Endothelial cell of umbilical vein (primary cell): ENCODE measurements around the gene ITGA1. TPM values are rescaled to one million over a fixed set of nuclear protein-coding genes. Genes with fewer than 3 reads are reported as not detected.

Experiments used
- BruUV-seq: library from RNA; stranded (reverse); fragments of 400-500 nt; replicated peaks from 2 replicates; lab custom pipeline; 2021; lab: Mats Ljungman, UMichigan
- CTCF ChIA-PET: fragments of 300-600, 350-600 bp; sonication (Branson Sonifier 250); formaldehyde crosslinking; loops from one replicate; lab custom pipeline; 2021; ENCODE audit warnings: antibody characterized with exemption, inconsistent platforms; lab: Charles Lee
- POLR2A ChIA-PET: fragments of 300-600, 350-600 bp; sonication (Branson Sonifier 250); formaldehyde crosslinking; loops from one replicate; lab custom pipeline; 2021; ENCODE audit warnings: antibody characterized with exemption, inconsistent platforms; lab: Charles Lee
- DNase-seq: peaks from one replicate; pipeline ENCODE4 v3.0.0-alpha.2; 2011; ENCODE audit warnings: low read depth, low spot score
- FAIRE-seq: peaks from 2 replicates; lab custom pipeline; 2011; peaks lifted over from hg19 to GRCh38; lab: Jason Lieb, UNC
- H2AFZ ChIP-seq: 2 replicates; pipeline ENCODE4 v1.6.0; 2012; ENCODE audit warnings: low read depth, low read length, control low read depth, inconsistent platforms
- H3K27ac ChIP-seq: 2 replicates; pipeline ENCODE4 v1.5.1; 2011; ENCODE audit warnings: low read depth, mild to moderate bottlenecking, control low read depth, low read length, moderate library complexity; ENCODE audit not compliant: insufficient read depth
- H3K27me3 ChIP-seq, 2 experiments: 2 replicates each; pipeline versions ENCODE4 v1.6.0 to v1.6.1; 2011; ENCODE audit warnings: low read length in 2 of 2, mixed read lengths in 1 of 2; ENCODE audit not compliant: control insufficient read depth in 2 of 2, insufficient read depth in 2 of 2
- H3K36me3 ChIP-seq, 2 experiments: 2 replicates in 1 of 2; 3 replicates in 1 of 2; pipeline ENCODE4 v1.5.1; 2011; ENCODE audit warnings: low read length in 2 of 2, mild to moderate bottlenecking in 1 of 2, moderate library complexity in 1 of 2; ENCODE audit not compliant: control insufficient read depth in 2 of 2, insufficient read depth in 2 of 2; ENCODE audit errors: extremely low read depth in 1 of 2
- H3K4me1 ChIP-seq: 3 replicates; pipeline ENCODE4 v1.5.1; 2011; ENCODE audit warnings: mild to moderate bottlenecking, low read length; ENCODE audit not compliant: control insufficient read depth, insufficient read depth; ENCODE audit errors: extremely low read depth
- H3K4me2 ChIP-seq: 2 replicates; pipeline ENCODE4 v1.6.1; 2011; ENCODE audit warnings: low read length, control low read depth, mixed read lengths; ENCODE audit not compliant: insufficient read depth
- H3K4me3 ChIP-seq, 3 experiments: fragments of 200-600 bp in 1 of 3; sonication (generic), shearing (Covaris generic) in 1 of 3; replicated peaks in 1 of 3; 2 replicates each; pipeline ENCODE4 v1.5.1; 2011 to 2016; ENCODE audit warnings: control low read depth in 3 of 3, low read length in 3 of 3, mild to moderate bottlenecking in 2 of 3, inconsistent platforms in 1 of 3, low read depth in 1 of 3, moderate library complexity in 1 of 3; ENCODE audit not compliant: insufficient read depth in 1 of 3
- H3K79me2 ChIP-seq: 2 replicates; pipeline ENCODE4 v1.6.0; 2012; ENCODE audit warnings: low read length, inconsistent platforms; ENCODE audit not compliant: control insufficient read depth, insufficient read depth
- H3K9ac ChIP-seq: replicated peaks from 2 replicates; pipeline ENCODE3; 2011; ENCODE audit warnings: low read length, control low read depth; ENCODE audit not compliant: insufficient read depth; ENCODE audit errors: extremely low read depth
- H3K9me1 ChIP-seq: replicated peaks from 3 replicates; pipeline ENCODE4 v1.6.0; 2011; ENCODE audit warnings: mild to moderate bottlenecking, low read length; ENCODE audit not compliant: control insufficient read depth, insufficient read depth; ENCODE audit errors: extremely low read depth
- H3K9me3 ChIP-seq: replicated peaks from 2 replicates; pipeline ENCODE4 v1.5.1; 2012; ENCODE audit warnings: low read length, inconsistent platforms; ENCODE audit not compliant: control insufficient read depth, insufficient read depth
- H4K20me1 ChIP-seq: replicated peaks from 2 replicates; pipeline ENCODE3; 2011; ENCODE audit warnings: mild to moderate bottlenecking, low read length; ENCODE audit not compliant: control insufficient read depth, insufficient read depth; ENCODE audit errors: extremely low read depth
- CTCF ChIP-seq, 2 donors: IDR thresholded peaks; 1 replicate in 1 of 2; 2 replicates in 1 of 2; pipeline ENCODE4 v1.5.1; 2011; ENCODE audit warnings: low read length in 2 of 2, mild to moderate bottlenecking in 2 of 2, moderate library complexity in 2 of 2, control low read depth in 1 of 2, inconsistent platforms in 1 of 2, low read depth in 1 of 2; ENCODE audit not compliant: insufficient read depth in 1 of 2; ENCODE audit errors: extremely low read depth in 1 of 2
- EZH2 ChIP-seq: IDR thresholded peaks from 2 replicates; pipeline ENCODE4 v1.6.1; 2012; ENCODE audit warnings: borderline replicate concordance, low read depth, mild to moderate bottlenecking, moderate library complexity, low read length, inconsistent platforms; ENCODE audit not compliant: severe bottlenecking
- FOS ChIP-seq: IDR thresholded peaks from 2 replicates; pipeline ENCODE4 v1.6.1; 2011; ENCODE audit warnings: mild to moderate bottlenecking, low read length, moderate library complexity, borderline replicate concordance; ENCODE audit not compliant: insufficient read depth
- GATA2 ChIP-seq: IDR thresholded peaks from 2 replicates; pipeline ENCODE4 v1.7.0; 2011; ENCODE audit warnings: low read depth, mild to moderate bottlenecking, moderate library complexity, mixed read lengths, low read length; ENCODE audit not compliant: insufficient read length, insufficient read depth
- JUN ChIP-seq: IDR thresholded peaks from 2 replicates; pipeline ENCODE4 v1.6.1; 2011; ENCODE audit warnings: borderline replicate concordance, low read depth; ENCODE audit not compliant: insufficient read length, insufficient read depth
- MYC ChIP-seq: IDR thresholded peaks from one replicate; pipeline ENCODE4 v1.6.1; 2011; ENCODE audit warnings: mild to moderate bottlenecking, low read depth, low read length
- POLR2A ChIP-seq: IDR thresholded peaks from 2 replicates; pipeline ENCODE4 v1.6.1; 2012; ENCODE audit warnings: low read depth, mild to moderate bottlenecking, control low read depth, low read length
- POLR2AphosphoS5 ChIP-seq: IDR thresholded peaks from 2 replicates; pipeline ENCODE4 v1.6.1; 2012; ENCODE audit warnings: low read depth, mild to moderate bottlenecking, control low read depth, low read length, moderate library complexity; ENCODE audit not compliant: insufficient read depth
- dilution Hi-C: fragments of 300-500 bp; cut with MboI; formaldehyde crosslinking; loops from one replicate; pipeline ENCODE4 v1.15.0; 2019; ENCODE audit warnings: low sequenced_read_pairs; ENCODE audit not compliant: extremely low pct_ligation_motif_present
- intact Hi-C: fragments of 100-400 bp; cut with micrococcal nuclease; formaldehyde crosslinking; loops from one replicate; pipeline ENCODE4 v1.10.0; 2022
- polyA plus RNA-seq, 4 experiments: library from polyadenylated mRNA; depleted of rRNA in 3 of 4; stranded (reverse) in 3 of 4; unstranded in 1 of 4; fragments of >200 nt; gene quantifications; 2 replicates each; pipeline versions ENCODE4 v1.2.1 to v1.2.3, GENCODE V29; 2011 to 2012; ENCODE audit warnings: missing spikeins in 1 of 4
- total RNA-seq: library from RNA; stranded (reverse); gene quantifications from 2 replicates; pipeline ENCODE4 v1.2.3, GENCODE V29; 2021
- TF ChIP-seq, protein P1 (sequence below): IDR thresholded peaks from 2 replicates; pipeline ENCODE4 v1.6.1; 2011; ENCODE audit not compliant: insufficient read depth, insufficient read length

The ITGA1 gene
- total and polyA plus RNA-seq, 2 donors (not counting 3 experiments of a cell fraction or from before 2014, with no cell fraction given), result 0.65 to 1.9 TPM

DNA sequence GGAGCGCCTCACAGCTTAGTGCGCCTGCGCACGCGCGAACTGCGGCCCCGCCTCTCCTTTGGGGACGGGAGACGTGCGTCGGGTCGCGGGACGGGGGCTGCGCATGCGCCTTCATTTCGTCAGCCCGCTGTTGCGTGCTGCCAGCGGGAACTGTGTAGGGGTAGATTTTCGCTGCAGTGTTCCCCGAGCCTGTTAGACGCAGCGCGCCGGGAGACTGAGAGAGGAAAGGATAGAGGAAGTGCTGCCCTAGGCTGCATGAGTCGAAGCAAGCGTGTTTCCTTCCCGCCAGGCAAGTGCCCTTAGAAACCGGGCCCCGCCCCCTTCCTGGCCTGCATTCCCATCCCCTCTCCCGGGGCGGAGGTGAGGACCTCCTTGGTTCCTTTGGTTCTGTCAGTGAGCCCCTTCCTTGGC, 12.3 kb downstream of the ITGA1 start:
- H3K4me3 ChIP-seq, result peak overlapping the region; percentile 66 to 90 (median 69)
- H3K27ac ChIP-seq, result peak overlapping the region; percentile 57
- H3K4me1 ChIP-seq, result peaks cover 25% of the 10 kb centered on the region
- POLR2A ChIA-PET, result interaction anchor here (0.8 kb wide), 1 partner anchor 74 kb away, joined by 3 read pairs; no protein-coding TSS in a partner anchor
- no TSS peak for BruUV-seq
- H2AFZ ChIP-seq, result peak overlapping the region; percentile 0
- FAIRE-seq (peak; percentile 82), DNase-seq (peak; percentile 96)
- peak overlapping the region; percentile 91 for H3K4me2 ChIP-seq
- no peaks in the 10 kb centered on the region for H4K20me1 ChIP-seq
- no peaks in the 10 kb centered on the region for H3K27me3 ChIP-seq
- peaks cover 37% of the 10 kb centered on the region for H3K79me2 ChIP-seq
- H3K9me1 ChIP-seq, result no peaks in the 10 kb centered on the region
- dilution Hi-C loops, result no loop called here
- TF ChIP-seq POLR2AphosphoS5, result peak; percentile 74
- TF ChIP-seq EZH2, result no peak
- TF ChIP-seq POLR2A, result peak; percentile 69
- TF ChIP-seq, protein P1, sequence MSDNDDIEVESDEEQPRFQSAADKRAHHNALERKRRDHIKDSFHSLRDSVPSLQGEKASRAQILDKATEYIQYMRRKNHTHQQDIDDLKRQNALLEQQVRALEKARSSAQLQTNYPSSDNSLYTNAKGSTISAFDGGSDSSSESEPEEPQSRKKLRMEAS, result peak; percentile 12
- TF ChIP-seq MYC, result no peak
- no peak for TF ChIP-seq JUN
- TF ChIP-seq CTCF (IDR thresholded peaks at IDR 0.05; ENCODE audit: extremely low read depth in 1 of 2, insufficient read depth in 1 of 2, low read depth in 1 of 2, low read length in 2 of 2), result no peak
- no peak for TF ChIP-seq GATA2
- TF ChIP-seq FOS, result no peak
- no peaks in the 10 kb centered on the region for H3K36me3 ChIP-seq
- H3K9me3 ChIP-seq, result no peaks in the 10 kb centered on the region
- CTCF ChIA-PET, result interaction anchor here (1.0 to 4.6 kb wide), 12 partner anchors 10 to 136 kb away, joined by 3 to 71 read pairs (median 6); partner anchors contain the start of genes ITGA1 and PELO
- peak overlapping the region; percentile 37 for H3K9ac ChIP-seq
- intact Hi-C loops, result loop anchor here (1.0 to 5.0 kb wide), 8 partner anchors 12 to 309 kb away; partner anchors contain the start of gene MOCS2
